SK-N-MC (cell line): Measurements from ENCODE around the gene FAM187B.
"Not testable (repeated sequence)": the region's sequence is repeated elsewhere in the genome, so short reads cannot be mapped to it uniquely, and the experiment has no call there.

Experiments used
- DNase-seq: peaks from one replicate; pipeline ENCODE4 v3.0.0-alpha.2; 2011; ENCODE audit warnings: low read depth, low spot score
- H3K27ac ChIP-seq: fragments of 200-600 bp; sonication (generic); 2 replicates; pipeline ENCODE4 v1.5.1; 2016; ENCODE audit warnings: mixed run types
- H3K36me3 ChIP-seq: fragments of 200-600 bp; sonication (generic); 2 replicates; pipeline ENCODE4 v1.6.1; 2017; ENCODE audit warnings: antibody characterized with exemption, low read length, mixed read lengths; ENCODE audit not compliant: insufficient read depth
- H3K4me3 ChIP-seq: fragments of 200-600 bp; sonication (generic); 2 replicates; pipeline ENCODE4 v1.5.1; 2016
- H3K9ac ChIP-seq: fragments of 200-600 bp; sonication (generic); 2 replicates; pipeline ENCODE4 v1.8.0; 2017; ENCODE audit warnings: mixed run types, mixed read lengths; ENCODE audit not compliant: insufficient read length
- H3K9me3 ChIP-seq: fragments of 200-600 bp; sonication (generic); 2 replicates; pipeline ENCODE4 v1.6.1; 2017; ENCODE audit warnings: low read depth, mild to moderate bottlenecking, antibody characterized with exemption, low read length, moderate library complexity, mixed read lengths
- EZH2 ChIP-seq: fragments of 200-600 bp; sonication (generic); IDR thresholded peaks from one replicate; pipeline ENCODE4 v1.6.1; 2017; ENCODE audit warnings: antibody characterized with exemption
- FOXP2 ChIP-seq: optimal IDR thresholded peaks from 2 replicates; pipeline ENCODE3; 2011; ENCODE audit warnings: mild to moderate bottlenecking, moderate library complexity; ENCODE audit not compliant: insufficient read depth; ENCODE audit errors: extremely low read length, control extremely low read depth
- POLR2AphosphoS5 ChIP-seq: IDR thresholded peaks from 2 replicates; pipeline ENCODE4 v1.6.1; 2012; ENCODE audit warnings: mild to moderate bottlenecking, low read depth, low read length, borderline replicate concordance

FAM187B gene

DNA sequence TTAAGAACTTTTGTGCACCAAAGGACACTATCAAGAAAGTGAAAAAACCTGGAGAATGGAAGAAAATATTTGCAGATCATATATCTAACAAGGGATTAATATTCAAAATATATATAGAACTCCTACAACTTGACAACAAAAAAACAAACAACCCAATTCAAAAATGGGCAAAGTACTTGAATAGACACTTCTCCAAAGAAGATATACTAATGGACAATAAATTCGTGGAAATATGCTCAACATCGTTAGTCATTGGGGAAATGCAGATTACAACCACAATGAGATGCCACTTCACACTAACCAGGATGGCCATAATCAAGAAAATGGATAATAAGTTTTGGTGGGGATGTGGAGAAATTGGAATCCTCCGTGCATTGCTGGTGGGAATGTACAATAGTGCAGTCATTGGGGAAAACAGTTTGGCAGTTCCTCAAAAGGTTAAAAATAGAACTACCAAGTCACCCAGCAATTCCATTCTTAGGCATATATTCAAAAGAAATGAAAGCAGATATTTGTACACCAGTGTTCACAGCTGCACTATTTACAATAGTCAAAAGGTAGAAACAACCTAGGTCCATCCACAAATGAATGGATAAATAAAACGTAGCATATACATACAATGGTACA, 18.0 kb upstream of the FAM187B start:
- no peak for DNase-seq
- TF ChIP-seq POLR2AphosphoS5 = no peak
- TF ChIP-seq FOXP2 = no peak
- TF ChIP-seq EZH2 = no peak
- Histone ChIP-seq H3K36me3 (no peaks in the 10 kb centered on the region), H3K9me3 (no peaks in the 10 kb centered on the region), H3K4me3 (no peak overlapping the region), H3K27ac (no peak overlapping the region), H3K9ac (no peak overlapping the region)

DNA sequence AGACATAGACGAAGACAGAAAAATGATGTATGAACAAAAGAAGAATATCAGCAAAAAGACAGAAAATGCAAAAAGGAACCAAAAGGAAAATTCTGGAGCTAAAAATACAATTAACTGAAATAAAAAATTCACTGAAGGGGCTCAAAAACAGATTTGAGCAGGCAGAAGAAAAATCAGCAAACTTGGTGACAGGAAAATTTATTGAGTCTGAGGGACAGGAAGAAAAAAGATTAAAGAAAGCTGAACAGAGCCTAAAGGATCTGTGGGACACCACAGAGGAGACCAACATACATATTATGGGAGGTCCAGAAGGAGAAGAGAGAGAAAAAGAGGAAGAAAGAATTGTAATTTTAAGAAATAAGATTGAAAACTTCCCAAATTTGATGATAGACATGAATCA, 12.9 kb upstream of the FAM187B start:
- no peak overlapping the region for H3K27ac ChIP-seq

DNA sequence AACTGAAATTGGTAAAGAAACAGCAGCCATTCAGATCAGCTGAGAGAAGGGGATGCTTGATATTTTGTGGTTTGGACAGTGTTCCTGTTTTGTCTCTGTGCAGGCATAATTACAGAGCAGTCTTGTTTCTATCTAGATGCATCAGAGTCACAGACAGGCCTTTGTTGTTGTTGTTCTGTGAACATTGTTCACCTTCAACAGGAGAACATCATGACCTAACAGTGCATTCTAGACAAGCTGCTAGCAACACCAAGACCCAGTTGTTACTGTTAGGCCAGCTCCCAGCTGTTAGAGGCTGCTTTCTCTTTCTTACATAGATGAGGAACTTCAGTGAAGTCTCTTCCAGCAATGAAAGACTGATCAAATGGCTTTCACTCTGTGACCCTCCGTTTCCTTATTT, 11.8 kb upstream of the FAM187B start:
- no peak overlapping the region for H3K27ac ChIP-seq
- no peak overlapping the region for H3K9ac ChIP-seq
- no peaks in the 10 kb centered on the region for H3K9me3 ChIP-seq
- no peak overlapping the region for H3K4me3 ChIP-seq
- H3K36me3 ChIP-seq = no peaks in the 10 kb centered on the region
- DNase-seq = no peak
- no peak for TF ChIP-seq EZH2
- no peak for TF ChIP-seq POLR2AphosphoS5
- no peak for TF ChIP-seq FOXP2

More for the DNA sequence above, 12.9 kb upstream of the FAM187B start:
- TF ChIP-seq POLR2AphosphoS5 (no peak), FOXP2 (no peak), EZH2 (no peak)
- Histone ChIP-seq H3K9me3 (no peaks in the 10 kb centered on the region), H3K4me3 (no peak overlapping the region), H3K36me3 (no peaks in the 10 kb centered on the region), H3K9ac (no peak overlapping the region)
- no peak for DNase-seq

DNA sequence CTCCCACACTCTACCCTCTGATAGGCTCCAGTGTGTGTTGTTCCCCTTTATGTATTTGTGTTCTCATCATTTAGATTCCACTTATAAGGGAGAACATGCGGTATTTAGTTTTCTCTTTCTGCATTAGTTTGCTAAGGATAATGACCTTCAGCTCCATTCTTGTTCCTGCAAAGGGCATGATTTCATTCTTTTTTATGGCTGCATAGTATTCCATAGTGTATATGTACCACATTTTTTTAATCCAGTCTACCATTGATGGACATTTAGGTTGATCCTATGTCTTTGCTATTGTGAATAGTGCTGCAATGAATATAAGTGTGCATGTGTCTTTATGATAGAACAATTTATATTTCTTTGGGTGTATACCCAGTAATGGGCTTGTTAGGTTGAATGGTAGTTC, 11.1 kb upstream of the FAM187B start:
- DNase-seq, H3K9me3 ChIP-seq, H3K4me3 ChIP-seq, H3K27ac ChIP-seq, H3K36me3 ChIP-seq, H3K9ac ChIP-seq: not testable (repeated sequence)

DNA sequence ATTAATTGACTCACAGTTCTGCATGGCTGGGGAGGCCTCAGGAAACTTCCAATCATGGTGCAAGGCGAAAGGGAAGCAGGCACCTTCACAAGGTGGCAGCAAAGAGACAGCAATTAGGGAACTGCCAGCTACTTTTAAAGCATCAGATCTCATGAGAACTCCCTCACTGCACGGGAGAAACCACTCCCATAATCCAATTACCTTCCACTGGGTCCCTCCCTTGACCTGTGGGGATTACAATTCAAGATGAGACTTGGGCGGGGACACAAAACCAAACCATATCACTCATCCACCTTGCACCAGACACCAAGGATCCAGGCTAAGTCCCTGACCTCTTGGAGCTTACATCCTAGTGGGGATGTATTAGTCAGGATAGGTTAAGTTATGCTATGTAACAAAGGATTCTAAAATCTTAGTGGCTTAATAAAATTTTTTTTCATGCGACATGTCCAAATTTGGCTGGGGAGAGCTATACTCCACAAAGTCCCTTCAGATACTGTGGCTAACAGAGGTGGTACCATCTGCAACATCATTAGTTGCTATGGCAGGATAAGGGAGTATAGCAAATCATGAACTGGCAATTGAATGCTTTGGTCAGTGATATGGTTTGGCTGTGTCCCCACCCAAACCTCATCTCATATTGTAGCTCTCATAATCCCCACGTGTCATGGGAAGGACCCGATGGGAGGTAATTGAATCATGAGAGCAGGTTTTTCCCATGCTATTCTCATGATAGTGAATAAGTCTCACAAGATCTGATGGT, 8.3 kb upstream of the FAM187B start:
- H3K27ac ChIP-seq = no peak overlapping the region
- TF ChIP-seq FOXP2 (no peak), POLR2AphosphoS5 (no peak), EZH2 (no peak)
- H3K4me3 ChIP-seq = no peak overlapping the region
- no peaks in the 10 kb centered on the region for H3K36me3 ChIP-seq
- H3K9me3 ChIP-seq = no peaks in the 10 kb centered on the region
- H3K9ac ChIP-seq = no peak overlapping the region
- no peak for DNase-seq

DNA sequence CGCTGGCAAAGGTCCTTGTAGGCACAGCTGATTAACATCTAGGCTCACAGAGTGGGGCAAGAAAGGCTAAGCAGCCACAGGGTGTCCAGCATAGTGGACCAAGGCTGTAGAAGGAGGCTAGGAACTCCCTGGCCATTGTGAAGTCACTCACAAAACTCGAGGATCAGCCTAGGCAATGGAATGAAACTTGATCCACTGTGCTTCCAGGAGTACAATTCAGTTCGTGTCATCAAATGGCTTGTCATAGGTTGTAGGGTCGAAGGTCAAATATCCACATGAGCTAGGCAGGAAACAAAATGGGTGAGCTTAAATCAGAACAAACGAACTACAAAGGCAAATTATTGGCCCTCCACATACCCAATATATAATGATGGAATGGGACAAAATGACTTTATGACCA, 4.4 kb upstream of the FAM187B start:
- Histone ChIP-seq H3K9ac (no peak overlapping the region), H3K27ac (no peak overlapping the region), H3K36me3 (no peaks in the 10 kb centered on the region), H3K4me3 (no peak overlapping the region), H3K9me3 (no peaks in the 10 kb centered on the region)
- TF ChIP-seq POLR2AphosphoS5 (no peak), EZH2 (no peak), FOXP2 (no peak)
- DNase-seq = no peak

DNA sequence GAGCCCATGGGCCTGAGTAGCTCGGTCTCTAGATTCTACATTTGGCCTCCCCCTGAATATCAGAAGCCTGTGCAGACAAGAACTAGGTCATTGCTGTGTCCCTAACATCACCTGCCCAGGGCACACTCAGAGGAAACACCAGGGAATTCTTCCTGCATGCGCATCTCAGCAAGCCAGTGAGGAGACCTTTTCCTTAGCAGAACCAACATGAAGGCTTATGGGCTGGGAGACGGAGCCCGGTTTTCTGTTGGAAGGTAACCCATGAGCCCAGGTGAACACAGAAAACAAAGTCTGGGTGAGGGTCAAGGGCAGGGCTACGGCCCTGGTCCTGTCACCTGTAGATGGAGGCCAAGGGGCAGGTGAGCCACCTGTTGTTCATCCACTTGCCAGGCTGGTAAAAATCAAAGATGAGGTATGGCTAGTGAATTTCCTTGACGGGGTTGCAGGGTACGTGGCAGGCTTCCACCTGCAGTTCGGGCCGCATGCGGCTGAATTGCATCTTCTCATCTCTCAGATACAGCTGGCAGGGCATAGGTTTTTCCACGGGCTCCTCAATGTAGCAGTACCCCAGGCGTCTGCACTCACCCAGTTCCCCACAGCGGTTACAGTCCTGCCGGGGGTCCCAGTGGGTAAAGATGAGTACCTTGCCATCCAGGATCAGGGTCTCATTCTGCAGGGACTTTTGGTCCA, 3.6 kb upstream of the FAM187B start:
- Histone ChIP-seq H3K27ac (no peak overlapping the region), H3K4me3 (no peak overlapping the region), H3K9me3 (no peaks in the 10 kb centered on the region), H3K36me3 (no peaks in the 10 kb centered on the region), H3K9ac (no peak overlapping the region)
- DNase-seq = no peak
- TF ChIP-seq FOXP2 (no peak), POLR2AphosphoS5 (no peak), EZH2 (no peak)

DNA sequence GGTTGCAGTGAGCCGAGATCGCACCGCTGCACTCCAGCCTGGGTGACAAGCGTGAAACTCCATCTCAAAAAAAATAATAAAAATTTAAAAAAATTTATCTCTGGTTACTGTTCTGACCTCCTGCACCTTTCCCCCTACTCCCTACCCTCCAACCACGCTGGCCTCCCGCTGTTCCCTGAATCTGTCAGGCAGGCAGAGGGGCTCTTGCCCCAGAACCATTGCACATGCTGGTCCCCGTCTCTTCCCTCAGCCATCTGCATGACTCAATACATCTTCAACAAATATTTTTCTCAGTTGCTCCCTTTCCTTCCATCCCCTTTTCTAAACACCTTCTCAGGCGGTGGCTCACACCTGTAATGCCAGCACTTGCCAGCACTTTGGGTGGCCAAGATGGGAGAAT, 1.1 kb upstream of the FAM187B start:
- no peak overlapping the region for H3K4me3 ChIP-seq
- TF ChIP-seq FOXP2 (no peak), EZH2 (no peak), POLR2AphosphoS5 (no peak)
- H3K27ac ChIP-seq = no peak overlapping the region
- no peaks in the 10 kb centered on the region for H3K36me3 ChIP-seq
- DNase-seq = no peak
- H3K9me3 ChIP-seq = no peaks in the 10 kb centered on the region
- no peak overlapping the region for H3K9ac ChIP-seq
